ENCODE measurements around the gene PIP4K2A.

GRCh38 chr10:22620929-22621328, 93.4 kb downstream of the PIP4K2A start:
- TF ChIP-seq CTCF (IDR thresholded peaks at IDR 0.05) (no peak), POLR2A (IDR thresholded peaks at IDR 0.05) (no peak)
